ENCODE data around the gene ST3GAL5.

ST3GAL5 gene

GRCh38 chr2:85795331-85796045, 93.3 kb downstream of the ST3GAL5 start:
- no peak for TF ChIP-seq JUND (IDR thresholded peaks at IDR 0.05; ENCODE audit: low read depth)
- DNase-seq (ENCODE audit: low read depth in 1 of 2, low spot score in 1 of 2): no peak
- in situ Hi-C loops (cut with HindIII; ENCODE audit: low pct_unique_long_range_greater_than_20kb, low sequenced_read_pairs): no loop called here

GRCh38 chr2:85794491-85795121, 94.2 kb downstream of the ST3GAL5 start:
- DNase-seq (ENCODE audit: low read depth in 1 of 2, low spot score in 1 of 2): no peak

GRCh38 chr2:85794038-85794441, 94.8 kb downstream of the ST3GAL5 start:
- TF ChIP-seq JUND (IDR thresholded peaks at IDR 0.05; ENCODE audit: low read depth): no peak
- no peak for DNase-seq (ENCODE audit: low read depth in 1 of 2, low spot score in 1 of 2)
- in situ Hi-C loops (cut with HindIII; ENCODE audit: low pct_unique_long_range_greater_than_20kb, low sequenced_read_pairs): no loop called here

More at GRCh38 chr2:85794491-85795121, 94.2 kb downstream of the ST3GAL5 start:
- in situ Hi-C loops (cut with HindIII; ENCODE audit: low pct_unique_long_range_greater_than_20kb, low sequenced_read_pairs): no loop called here
- no peak for TF ChIP-seq JUND (IDR thresholded peaks at IDR 0.05; ENCODE audit: low read depth)

- no peak for TF ChIP-seq JUND (IDR thresholded peaks at IDR 0.05; ENCODE audit: low read depth)
- in situ Hi-C loops (cut with HindIII; ENCODE audit: low pct_unique_long_range_greater_than_20kb, low sequenced_read_pairs): no loop called here
- DNase-seq (ENCODE audit: low read depth in 1 of 2, low spot score in 1 of 2): no peak
These were observed 95.2 kb downstream of the ST3GAL5 start for GRCh38 chr2:85793584-85793983.

GRCh38 chr2:85792783-85793441, 95.9 kb downstream of the ST3GAL5 start:
- no peak for TF ChIP-seq JUND (IDR thresholded peaks at IDR 0.05; ENCODE audit: low read depth)
- no peak for DNase-seq (ENCODE audit: low read depth in 1 of 2, low spot score in 1 of 2)
- in situ Hi-C loops (cut with HindIII; ENCODE audit: low pct_unique_long_range_greater_than_20kb, low sequenced_read_pairs): no loop called here

GRCh38 chr2:85791704-85792565, 96.9 kb downstream of the ST3GAL5 start:
- in situ Hi-C loops (cut with HindIII; ENCODE audit: low pct_unique_long_range_greater_than_20kb, low sequenced_read_pairs): no loop called here
- DNase-seq (ENCODE audit: low read depth in 1 of 2, low spot score in 1 of 2): no peak
- no peak for TF ChIP-seq JUND (IDR thresholded peaks at IDR 0.05; ENCODE audit: low read depth)

- no peak for TF ChIP-seq JUND (IDR thresholded peaks at IDR 0.05; ENCODE audit: low read depth)
- DNase-seq (ENCODE audit: low read depth in 1 of 2, low spot score in 1 of 2): no peak
- in situ Hi-C loops (cut with HindIII; ENCODE audit: low pct_unique_long_range_greater_than_20kb, low sequenced_read_pairs): no loop called here
These were observed 98.1 kb downstream of the ST3GAL5 start for GRCh38 chr2:85790499-85791188.

- TF ChIP-seq JUND (IDR thresholded peaks at IDR 0.05; ENCODE audit: low read depth): no peak
- in situ Hi-C loops (cut with HindIII; ENCODE audit: low pct_unique_long_range_greater_than_20kb, low sequenced_read_pairs): no loop called here
These were observed 98.8 kb downstream of the ST3GAL5 start for GRCh38 chr2:85790032-85790431.

GRCh38 chr2:85789271-85789670, 99.5 kb downstream of the ST3GAL5 start:
- in situ Hi-C loops (cut with HindIII; ENCODE audit: low pct_unique_long_range_greater_than_20kb, low sequenced_read_pairs): no loop called here
- DNase-seq (ENCODE audit: low read depth in 1 of 2, low spot score in 1 of 2): no peak
- TF ChIP-seq JUND (IDR thresholded peaks at IDR 0.05; ENCODE audit: low read depth): no peak

More at GRCh38 chr2:85790032-85790431, 98.8 kb downstream of the ST3GAL5 start:
- no peak for DNase-seq (ENCODE audit: low read depth in 1 of 2, low spot score in 1 of 2)

- DNase-seq (ENCODE audit: low read depth in 1 of 2, low spot score in 1 of 2): no peak
- TF ChIP-seq JUND (IDR thresholded peaks at IDR 0.05; ENCODE audit: low read depth): no peak
- in situ Hi-C loops (cut with HindIII; ENCODE audit: low pct_unique_long_range_greater_than_20kb, low sequenced_read_pairs): no loop called here
These were observed 100.2 kb downstream of the ST3GAL5 start for GRCh38 chr2:85788603-85789002.

- no peak for DNase-seq (ENCODE audit: low read depth in 1 of 2, low spot score in 1 of 2)
- no peak for TF ChIP-seq JUND (IDR thresholded peaks at IDR 0.05; ENCODE audit: low read depth)
These were observed 100.8 kb downstream of the ST3GAL5 start for GRCh38 chr2:85787981-85788340.

More at GRCh38 chr2:85787981-85788340, 100.8 kb downstream of the ST3GAL5 start:
- in situ Hi-C loops (cut with HindIII; ENCODE audit: low pct_unique_long_range_greater_than_20kb, low sequenced_read_pairs): no loop called here

Measured in T47D (cell line).